Measurements from ENCODE around the gene PROB1. TPM values are rescaled to one million over a fixed set of nuclear protein-coding genes. Genes with fewer than 3 reads are reported as not detected.
"Not testable (repeated sequence)": the region's sequence is repeated elsewhere in the genome, so short reads cannot be mapped to it uniquely, and the experiment has no call there.

PROB1 gene
- total RNA-seq, 2 experiments from 2014 or later, result 5.2 to 6.2 TPM

DNA sequence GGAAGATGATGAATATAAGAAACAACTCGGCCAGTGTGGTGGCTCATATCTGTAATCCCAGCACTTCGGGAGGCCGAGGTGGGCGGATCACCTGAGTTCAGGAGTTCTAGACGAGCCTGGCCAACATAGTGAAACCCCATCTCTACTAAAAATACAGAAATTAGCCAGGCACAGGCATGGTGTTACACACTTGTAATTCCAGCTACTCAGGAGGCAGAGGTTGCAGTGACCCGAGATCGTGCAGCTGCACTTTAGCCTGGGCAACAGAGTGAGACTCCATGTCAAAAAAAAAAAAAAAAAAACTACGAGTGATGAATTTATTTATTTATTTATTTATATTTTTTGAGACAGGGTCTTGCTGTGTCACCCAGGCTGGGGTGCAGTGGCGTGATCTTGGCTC is 47.0 kb downstream of the PROB1 start:
- H3K27me3 Mint-ChIP-seq (ENCODE audit: low read depth); ATAC-seq; POLR2A ChIA-PET; H3K4me3 Mint-ChIP-seq; H3K27ac Mint-ChIP-seq; H3K9me3 Mint-ChIP-seq (ENCODE audit: insufficient read depth); DNase-seq: not testable (repeated sequence)
- Mint-ChIP-seq H3K4me1 (ENCODE audit: low read depth) (peaks cover 26% of the 10 kb centered on the region), H3K36me3 (ENCODE audit: low read depth) (peaks cover 27% of the 10 kb centered on the region)
- CTCF ChIA-PET, result interaction anchor here (0.6 to 1.4 kb wide), 2 partner anchors 22 to 54 kb away, joined by 3 read pairs; no protein-coding TSS in a partner anchor

DNA sequence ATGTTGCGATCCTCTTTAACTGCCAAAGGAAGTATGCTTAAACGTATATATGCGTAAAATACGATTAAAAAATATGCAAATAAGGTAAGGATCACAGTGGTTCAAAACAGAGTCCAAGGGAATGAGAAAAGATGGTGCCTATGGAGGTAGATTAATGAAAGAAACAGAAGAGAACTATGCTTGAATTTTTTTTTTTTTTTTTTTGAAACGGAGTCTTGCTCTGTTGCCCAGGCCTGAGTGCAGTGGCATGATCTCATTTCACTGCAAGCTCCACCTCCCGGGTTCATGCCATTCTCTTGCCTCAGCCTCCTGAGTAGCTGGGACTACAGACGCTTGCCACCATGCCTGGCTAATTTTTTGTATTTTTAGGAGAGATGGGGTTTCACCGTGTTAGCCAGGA is 49.5 kb downstream of the PROB1 start:
- H3K9me3 Mint-ChIP-seq (ENCODE audit: insufficient read depth); CTCF ChIA-PET; ATAC-seq; POLR2A ChIA-PET; H3K4me3 Mint-ChIP-seq; H3K27ac Mint-ChIP-seq; H3K27me3 Mint-ChIP-seq (ENCODE audit: low read depth); DNase-seq: not testable (repeated sequence)
- Mint-ChIP-seq H3K4me1 (ENCODE audit: low read depth) (peaks cover 41% of the 10 kb centered on the region), H3K36me3 (ENCODE audit: low read depth) (peaks cover 25% of the 10 kb centered on the region)

DNA sequence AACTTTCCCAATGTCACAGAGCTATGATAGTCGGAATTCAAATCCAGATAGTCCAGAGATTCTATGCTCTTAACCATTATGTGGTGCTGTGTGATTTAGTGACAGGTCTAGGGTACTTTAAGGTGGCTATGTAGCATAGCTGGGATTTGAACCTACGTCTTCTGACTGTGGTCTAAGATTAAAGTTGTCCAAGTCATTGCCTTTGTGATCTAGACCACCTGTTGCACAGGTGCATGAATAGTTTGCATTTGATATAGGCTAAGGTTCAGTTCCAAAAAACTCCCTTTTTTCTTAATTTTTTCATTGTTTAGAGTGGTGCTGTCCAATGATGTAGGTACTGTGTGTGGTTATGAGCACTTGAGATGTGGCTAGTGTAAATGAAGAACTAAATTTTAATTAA is 50.7 kb downstream of the PROB1 start:
- Mint-ChIP-seq H3K4me1 (ENCODE audit: low read depth) (peaks cover 45% of the 10 kb centered on the region), H3K27ac (no peak overlapping the region), H3K9me3 (ENCODE audit: insufficient read depth) (no peaks in the 10 kb centered on the region), H3K36me3 (ENCODE audit: low read depth) (peaks cover 25% of the 10 kb centered on the region), H3K4me3 (peak overlapping the region; percentile 42), H3K27me3 (ENCODE audit: low read depth) (no peaks in the 10 kb centered on the region)
- DNase-seq (no peak), ATAC-seq (no peak)
- ChIA-PET POLR2A (no interaction called here), CTCF (no interaction called here)

DNA sequence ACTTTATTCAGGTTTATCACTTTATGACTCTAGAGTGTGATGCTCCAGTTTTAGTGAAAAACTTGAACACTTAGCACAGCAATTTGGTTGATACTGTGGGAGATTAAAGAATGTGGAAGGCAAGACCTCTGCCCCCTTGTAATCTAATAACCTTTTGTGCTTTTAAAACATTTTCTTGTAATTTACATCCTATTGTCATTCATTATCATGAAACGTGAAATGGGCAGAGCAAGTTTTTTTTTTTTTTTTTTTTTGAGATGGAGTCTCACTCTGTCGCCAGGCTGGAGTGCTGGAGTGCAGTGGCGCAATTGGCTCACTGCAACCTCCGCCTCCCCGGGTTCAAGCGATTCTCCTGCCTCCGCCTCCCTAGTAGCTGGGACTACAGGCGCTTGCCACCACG is 51.4 kb downstream of the PROB1 start:
- ChIA-PET CTCF (no interaction called here), POLR2A (no interaction called here)
- Mint-ChIP-seq H3K4me1 (ENCODE audit: low read depth) (peaks cover 45% of the 10 kb centered on the region), H3K27me3 (ENCODE audit: low read depth) (no peaks in the 10 kb centered on the region), H3K27ac (peak overlapping the region; percentile 98), H3K36me3 (ENCODE audit: low read depth) (peaks cover 23% of the 10 kb centered on the region), H3K4me3 (peak overlapping the region; percentile 93), H3K9me3 (ENCODE audit: insufficient read depth) (no peaks in the 10 kb centered on the region)
- no peak for DNase-seq
- no peak for ATAC-seq

DNA sequence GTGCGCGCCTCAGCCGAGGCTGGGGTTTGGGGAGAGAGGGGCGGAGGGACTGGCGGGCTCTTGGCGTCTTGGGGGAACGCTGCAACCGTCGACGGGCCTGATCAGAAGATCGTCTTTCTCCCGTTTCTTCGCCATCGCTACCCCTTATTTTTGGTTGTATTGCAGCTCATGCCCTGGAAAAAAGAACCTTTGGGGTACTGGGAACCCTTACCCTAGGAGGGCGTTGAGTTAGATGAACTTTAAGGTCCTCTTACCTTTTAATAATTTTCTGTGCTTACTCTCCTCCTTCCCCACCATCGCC is 52.5 kb downstream of the PROB1 start:
- H3K4me1 Mint-ChIP-seq (ENCODE audit: low read depth), result peaks cover 45% of the 10 kb centered on the region
- POLR2A ChIA-PET, result interaction anchor here (0.6 to 3.5 kb wide), 29 partner anchors 9 to 799 kb away, joined by 3 to 139 read pairs (median 4); partner anchors contain the start of genes MATR3, MZB1, PROB1 and SLC23A1
- H3K27ac Mint-ChIP-seq, result peak overlapping the region; percentile 98
- no peaks in the 10 kb centered on the region for H3K9me3 Mint-ChIP-seq (ENCODE audit: insufficient read depth)
- DNase-seq (peak; percentile 89), ATAC-seq (peak; percentile 77)
- no peaks in the 10 kb centered on the region for H3K27me3 Mint-ChIP-seq (ENCODE audit: low read depth)
- CTCF ChIA-PET, result interaction anchor here (0.7 to 3.0 kb wide), 28 partner anchors 9 to 1163 kb away, joined by 3 to 32 read pairs (median 5); partner anchors contain the start of genes KIF20A, MATR3, MZB1 and SPATA24
- H3K4me3 Mint-ChIP-seq, result peak overlapping the region; percentile 93
- H3K36me3 Mint-ChIP-seq (ENCODE audit: low read depth), result peaks cover 23% of the 10 kb centered on the region

DNA sequence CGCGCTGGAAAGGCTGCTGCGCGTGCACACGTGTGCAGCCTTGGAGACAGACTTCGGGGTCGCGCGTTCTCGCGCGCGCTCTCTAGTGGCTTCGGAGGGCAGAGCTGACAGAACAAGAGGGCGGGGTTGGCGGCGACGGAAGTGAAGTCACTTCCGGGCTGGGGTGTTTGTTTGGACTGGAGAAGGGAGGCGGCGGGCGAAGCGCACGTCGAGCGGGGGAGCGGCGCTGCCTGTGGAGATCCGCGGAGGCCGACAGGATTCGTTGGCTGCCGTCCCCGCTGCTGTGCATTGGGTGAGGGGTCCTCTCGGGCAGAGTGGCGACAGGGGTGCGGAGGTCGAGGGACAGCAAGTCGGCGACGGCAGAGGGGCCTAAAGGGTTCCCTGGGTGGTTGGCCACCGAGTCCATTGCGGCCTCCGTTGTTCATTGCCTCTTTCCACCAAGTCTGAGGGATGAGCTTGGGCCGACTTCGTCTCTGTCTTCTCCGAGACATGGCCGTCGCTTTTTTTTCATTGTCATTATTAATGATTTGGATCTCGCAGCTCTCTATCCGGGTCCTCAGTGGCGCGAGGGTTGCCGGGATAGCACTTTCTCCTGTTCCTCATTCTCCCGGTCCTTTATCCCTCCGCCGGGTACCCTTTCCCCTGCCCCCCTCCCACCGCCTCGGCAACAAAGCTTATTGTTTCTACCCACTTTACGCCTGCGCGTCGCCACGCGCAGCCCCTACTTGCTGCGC is 53.0 kb downstream of the PROB1 start, which contains the start of gene PAIP2:
Gene PAIP2 (plus strand): TSS at position 166 of the 734 bp plus-strand sequence. CDS start 21,931 bp downstream, outside the sequence.
- peak within 1 kb of the TSS; percentile 93 for H3K4me3 Mint-ChIP-seq
- CTCF ChIA-PET, result interaction anchor here (0.7 to 3.0 kb wide), 32 partner anchors 9 to 1163 kb away, joined by 3 to 32 read pairs (median 4); partner anchors contain the start of genes KIF20A, MATR3, MZB1 and SPATA24
- peak; percentile 87 for ATAC-seq
- H3K27me3 Mint-ChIP-seq (ENCODE audit: low read depth), result no peaks in the 10 kb centered on the region
- peak within 1 kb of the TSS; percentile 98 for H3K27ac Mint-ChIP-seq
- peaks cover 43% of the 10 kb centered on the region for H3K4me1 Mint-ChIP-seq (ENCODE audit: low read depth)
- POLR2A ChIA-PET, result interaction anchor here (0.6 to 3.5 kb wide), 32 partner anchors 8 to 798 kb away, joined by 3 to 139 read pairs (median 4); partner anchors contain the start of genes MATR3, MZB1, PROB1 and SLC23A1
- DNase-seq, result peak; percentile 98
- H3K36me3 Mint-ChIP-seq (ENCODE audit: low read depth), result peaks cover 21% of the 10 kb centered on the region
- no peaks in the 10 kb centered on the region for H3K9me3 Mint-ChIP-seq (ENCODE audit: insufficient read depth)

DNA sequence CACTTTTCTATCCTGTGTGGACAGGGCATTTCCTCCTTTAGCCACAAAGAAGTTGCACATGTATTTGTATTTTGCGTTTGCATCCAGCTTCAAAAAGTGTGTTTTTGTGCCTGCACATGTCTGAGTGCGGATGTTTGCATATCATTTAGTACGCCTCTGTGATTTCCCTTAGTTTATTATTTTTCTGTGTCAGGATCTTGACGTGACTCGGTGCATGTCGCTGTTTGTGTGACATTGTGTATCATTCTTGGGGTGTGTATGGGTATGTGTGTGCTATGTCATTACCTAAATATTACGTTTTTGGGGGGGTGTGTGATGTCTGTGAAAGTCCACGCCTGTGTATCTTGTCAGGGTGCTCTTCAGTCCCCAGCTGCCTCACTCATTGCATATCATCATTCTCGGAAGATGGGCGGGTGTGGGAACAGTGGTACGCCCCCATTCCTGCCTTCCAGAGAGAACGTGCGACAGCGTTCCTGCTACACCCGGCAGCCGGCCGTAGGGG is 53.7 kb downstream of the PROB1 start:
- ATAC-seq, result no peak
- CTCF ChIA-PET, result interaction anchor here (1.0 to 3.0 kb wide), 18 partner anchors 9 to 1162 kb away, joined by 3 to 32 read pairs (median 6); partner anchors contain the start of genes KIF20A, MZB1 and SPATA24
- Mint-ChIP-seq H3K27ac (peak overlapping the region; percentile 98), H3K4me3 (peak overlapping the region; percentile 93), H3K4me1 (ENCODE audit: low read depth) (peaks cover 42% of the 10 kb centered on the region), H3K27me3 (ENCODE audit: low read depth) (no peaks in the 10 kb centered on the region), H3K36me3 (ENCODE audit: low read depth) (peaks cover 20% of the 10 kb centered on the region), H3K9me3 (ENCODE audit: insufficient read depth) (no peaks in the 10 kb centered on the region)
- POLR2A ChIA-PET, result interaction anchor here (0.6 to 3.5 kb wide), 16 partner anchors 7 to 329 kb away, joined by 3 to 139 read pairs (median 5); partner anchors contain the start of genes MATR3, MZB1, PROB1 and SPATA24
- DNase-seq, result no peak

Other genes starting within 250 kb of the PROB1 start
- 10 to 100 TPM; 15.6 to 18.2 TPM for gene SIL1, start 196.7 kb downstream of the PROB1 start, total RNA-seq
- 100 to 1,000 TPM; 174 to 176 TPM for gene MATR3, start 101.4 kb downstream of the PROB1 start, total RNA-seq
- 10 to 100 TPM; 90.7 to 93.5 TPM for gene PAIP2, start 53.2 kb downstream of the PROB1 start, total RNA-seq
- gene SLC23A1, start 11.8 kb downstream of the PROB1 start, total RNA-seq, result 1 to 10 TPM; 1.2 to 1.5 TPM
- gene MZB1, start 5.2 kb downstream of the PROB1 start, total RNA-seq, result 10 to 100 TPM; 19.0 to 19.9 TPM
- gene SPATA24, start 9.0 kb upstream of the PROB1 start, total RNA-seq, result 1 to 10 TPM; 3.8 to 4.0 TPM
- gene DNAJC18, start 44.4 kb upstream of the PROB1 start, total RNA-seq, result 1 to 10 TPM; 3.7 to 5.4 TPM
- gene ECSCR, start 67.6 kb upstream of the PROB1 start, total RNA-seq, result not detected
- under 1 TPM; 0.32 to 0.65 TPM for gene SMIM33, start 75.9 kb upstream of the PROB1 start, total RNA-seq
- 10 to 100 TPM; 64.9 to 67.4 TPM for gene STING1, start 87.7 kb upstream of the PROB1 start, total RNA-seq
- gene UBE2D2, start 166.2 kb upstream of the PROB1 start, total RNA-seq, result 100 to 1,000 TPM; 227 to 232 TPM

Data from activated CD8-positive, alpha-beta T cell treated with anti-CD3 and anti-CD28 coated beads, Interleukin-2, amount 10 ng/mL, durations not matched to agents 7 days and 5 days (primary cell).